Urinary bladder (tissue), 4 donors: ENCODE results near the gene BICD1. TPM values are rescaled to one million over a fixed set of nuclear protein-coding genes. Genes with fewer than 3 reads are reported as not detected.
"Not testable (repeated sequence)": the region's sequence is repeated elsewhere in the genome, so short reads cannot be mapped to it uniquely, and the experiment has no call there.

ENCODE experiments used
- DNase-seq: peaks from one replicate; pipeline ENCODE4 v3.0.0-alpha.2; 2015; ENCODE audit errors: extremely low spot score
- H3K27ac ChIP-seq: one replicate; pipeline ENCODE4 v1.5.1; 2013; ENCODE audit warnings: low read depth, mild to moderate bottlenecking, moderate library complexity
- H3K36me3 ChIP-seq: one replicate; pipeline ENCODE4 v1.6.1; 2013; ENCODE audit warnings: mild to moderate bottlenecking, moderate library complexity; ENCODE audit not compliant: insufficient read depth
- H3K4me1 ChIP-seq: one replicate; pipeline ENCODE4 v1.6.1; 2013; ENCODE audit warnings: mild to moderate bottlenecking, moderate library complexity; ENCODE audit not compliant: insufficient read depth
- H3K4me3 ChIP-seq: one replicate; pipeline ENCODE4 v1.5.1; 2013; ENCODE audit warnings: low read depth, low read length
- WGBS: extraction: QIAGEN DNeasy Blood & Tissue Kit; methylation state at CpG from one replicate; pipeline ENCODE4 v1.1.7; 2013; 5-methylcytosine and 5-hydroxymethylcytosine counted together
- polyA plus RNA-seq: library from polyadenylated mRNA; stranded (reverse); fragments of 200-250 nt; gene quantifications from one replicate; pipeline ENCODE4 v1.2.3, GENCODE V29; 2013
- total RNA-seq: library from RNA; depleted of rRNA; stranded (reverse); fragments of >200 nt; gene quantifications from one replicate; pipeline ENCODE4 v1.2.3, GENCODE V29; 2014
- donor health status: healthy with polysubstance abuse.
- donor health status: healthy.

Gene BICD1
- total and polyA plus RNA-seq, 2 donors, result 8.8 to 38.1 TPM

DNA sequence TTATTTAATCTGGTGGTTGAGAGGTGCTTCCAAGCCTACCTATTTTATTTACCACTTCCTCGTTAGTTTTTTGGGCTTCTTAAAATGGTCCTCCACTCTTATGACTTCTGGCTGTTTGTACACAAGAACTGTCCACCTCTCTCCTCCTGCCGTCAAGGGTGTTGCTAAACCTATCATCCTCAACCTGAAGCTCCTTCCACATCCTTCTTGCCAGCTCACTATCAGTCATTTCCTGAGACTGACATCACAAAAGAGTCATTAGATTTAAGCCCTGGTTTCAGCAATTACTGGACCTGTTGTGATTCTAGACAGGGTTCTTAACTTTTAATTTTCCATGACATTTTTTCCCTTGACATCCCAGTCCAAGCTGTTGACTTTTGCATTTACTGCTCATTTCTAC lies 91.9 kb downstream of the BICD1 start:
- Histone ChIP-seq H3K4me1 (no peaks in the 10 kb centered on the region), H3K27ac (no peak overlapping the region), H3K4me3 (no peak overlapping the region), H3K36me3 (no peaks in the 10 kb centered on the region)
- DNase-seq, result no peak
- WGBS, result 94% methylated on average over 2 of the region's 2 CpGs

DNA sequence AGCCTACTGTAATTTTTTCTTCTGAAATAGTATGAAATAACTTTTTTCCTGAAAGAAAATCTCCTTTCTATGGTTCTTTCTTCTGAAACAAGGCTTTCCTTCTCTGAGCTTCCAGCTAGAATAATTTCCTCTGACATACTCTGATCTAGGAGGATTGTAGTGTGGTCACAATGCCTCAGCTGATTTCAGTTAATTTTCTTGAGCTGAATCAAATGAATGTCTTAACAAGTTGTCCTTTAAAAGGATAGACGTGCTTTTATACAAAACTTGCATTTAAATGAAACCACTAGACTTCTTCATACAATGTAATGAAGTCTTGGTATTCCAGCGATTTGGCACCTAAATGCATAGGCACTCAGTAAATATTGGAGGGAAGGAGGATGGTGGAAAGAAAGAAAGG lies 94.4 kb downstream of the BICD1 start:
- DNase-seq, result no peak
- Histone ChIP-seq H3K27ac (no peak overlapping the region), H3K36me3 (no peaks in the 10 kb centered on the region), H3K4me1 (no peaks in the 10 kb centered on the region), H3K4me3 (no peak overlapping the region)
- WGBS, result 82% methylated on average over 2 of the region's 2 CpGs

DNA sequence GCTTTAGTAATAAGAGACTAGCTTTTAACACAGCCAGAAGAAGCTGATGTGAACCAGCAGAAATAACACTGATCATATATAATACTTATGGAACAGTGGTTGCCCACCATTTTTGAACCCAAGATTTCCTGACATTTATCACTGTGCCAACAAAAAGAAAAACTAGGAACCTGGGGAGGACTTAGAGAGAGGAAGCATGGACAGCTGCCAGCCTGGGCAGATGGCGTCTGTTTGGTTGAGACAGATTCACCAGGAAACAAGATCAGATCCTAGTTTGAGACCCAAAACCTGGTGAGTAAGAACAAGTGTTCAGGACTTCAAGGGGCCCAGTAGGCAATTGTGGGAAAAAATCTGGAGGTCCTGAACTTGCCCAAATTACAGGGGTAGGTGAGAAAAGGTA lies 95.3 kb downstream of the BICD1 start:
- WGBS, result 84% methylated on average over 1 of the region's 1 CpG
- DNase-seq, result no peak

GRCh38 chr12:32205731-32206130 lies 99.1 kb downstream of the BICD1 start:
- Histone ChIP-seq H3K36me3 (no peaks in the 10 kb centered on the region), H3K27ac (no peak overlapping the region), H3K4me1 (no peaks in the 10 kb centered on the region), H3K4me3 (no peak overlapping the region)
- 97% methylated on average over 3 of the region's 3 CpGs for WGBS
- no peak for DNase-seq

More for the DNA sequence above, 95.3 kb downstream of the BICD1 start:
- no peak overlapping the region for H3K4me3 ChIP-seq
- no peak overlapping the region for H3K27ac ChIP-seq
- H3K36me3 ChIP-seq, result no peaks in the 10 kb centered on the region
- H3K4me1 ChIP-seq, result no peaks in the 10 kb centered on the region

DNA sequence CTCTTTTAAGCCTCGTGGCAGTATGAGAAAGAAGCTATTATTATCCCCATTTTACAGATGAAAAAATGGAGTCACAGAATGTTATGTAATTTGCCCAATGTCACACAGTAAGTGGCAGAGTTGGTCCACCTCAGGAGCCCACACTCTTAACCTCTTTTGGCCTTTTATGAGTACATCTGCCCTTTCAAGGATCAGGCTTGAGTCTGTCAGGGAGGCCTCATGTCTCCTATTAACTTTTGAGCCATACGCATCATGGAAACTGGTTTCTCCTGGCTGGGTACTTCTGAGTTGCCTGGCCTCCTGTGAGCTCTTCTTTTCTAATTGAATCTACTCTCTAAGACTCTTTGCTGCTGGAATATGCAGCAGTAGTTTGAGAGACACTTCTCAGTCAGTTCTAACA lies 101.7 kb downstream of the BICD1 start:
- Histone ChIP-seq H3K4me1 (no peaks in the 10 kb centered on the region), H3K4me3 (no peak overlapping the region), H3K36me3 (no peaks in the 10 kb centered on the region), H3K27ac (no peak overlapping the region)
- 83% methylated on average over 2 of the region's 2 CpGs for WGBS
- DNase-seq, result no peak

GRCh38 chr12:32211066-32211899 lies 104.6 kb downstream of the BICD1 start:
- Histone ChIP-seq H3K27ac (no peak overlapping the region), H3K4me1 (no peaks in the 10 kb centered on the region), H3K36me3 (no peaks in the 10 kb centered on the region), H3K4me3 (no peak overlapping the region)
- WGBS, result 64% methylated on average over 2 of the region's 2 CpGs
- no peak for DNase-seq

GRCh38 chr12:32211900-32212156 lies 105.2 kb downstream of the BICD1 start:
- Histone ChIP-seq H3K36me3 (no peaks in the 10 kb centered on the region), H3K4me1 (no peaks in the 10 kb centered on the region), H3K27ac (no peak overlapping the region), H3K4me3 (no peak overlapping the region)
- DNase-seq, result no peak
- 80% methylated on average over 2 of the region's 2 CpGs for WGBS

DNA sequence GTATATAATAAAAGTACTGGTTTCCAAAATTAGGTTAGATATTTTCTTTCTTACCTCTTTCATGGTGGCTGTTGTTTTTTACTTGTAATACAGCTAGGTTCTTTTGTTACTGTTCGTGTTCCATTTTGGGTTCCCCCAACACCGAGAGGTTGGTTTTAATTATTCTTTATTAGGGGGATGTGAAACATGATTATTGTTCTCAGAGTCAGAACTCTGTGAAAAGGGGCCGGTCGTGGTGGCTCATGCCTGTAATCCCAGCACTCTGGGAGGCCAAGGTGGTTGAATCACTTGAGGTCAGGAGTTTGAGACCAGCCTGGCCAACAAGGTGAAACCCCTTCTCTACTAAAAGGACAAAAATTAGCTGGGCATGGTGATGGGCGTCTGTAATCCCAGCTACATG lies 108.1 kb downstream of the BICD1 start:
- Histone ChIP-seq H3K4me3 (no peak overlapping the region), H3K27ac (no peak overlapping the region), H3K36me3 (no peaks in the 10 kb centered on the region), H3K4me1 (no peaks in the 10 kb centered on the region)
- DNase-seq, result no peak
- WGBS, result 96% methylated on average over 5 of the region's 5 CpGs

- Histone ChIP-seq H3K4me3 (no peak overlapping the region), H3K27ac (no peak overlapping the region), H3K36me3 (no peaks in the 10 kb centered on the region), H3K4me1 (no peaks in the 10 kb centered on the region)
- WGBS, result 85% methylated on average over 10 of the region's 10 CpGs
- DNase-seq, result no peak
Observed at GRCh38 chr12:32217354-32218310, 111.0 kb downstream of the BICD1 start.

DNA sequence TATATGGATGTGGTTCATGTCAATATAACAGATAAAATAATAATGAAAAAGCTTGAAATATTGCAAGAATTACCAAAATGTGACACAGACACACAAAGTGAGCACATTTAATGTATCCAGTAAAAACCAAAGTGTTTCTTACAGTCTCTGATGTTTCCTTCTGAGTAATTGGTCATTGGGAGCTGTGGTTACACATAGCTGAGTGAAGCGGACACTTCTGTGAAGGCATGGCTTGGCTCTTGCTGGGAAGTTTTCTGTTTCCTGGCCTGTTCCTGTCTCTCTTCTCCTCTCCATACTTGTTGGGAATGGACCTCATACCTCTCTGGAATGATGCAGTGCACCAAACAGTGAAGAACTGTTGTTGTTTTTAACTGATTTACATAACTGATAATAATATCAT lies 117.3 kb downstream of the BICD1 start:
- no peak overlapping the region for H3K27ac ChIP-seq

GRCh38 chr12:32226768-32227167 lies 120.1 kb downstream of the BICD1 start:
- H3K4me1 ChIP-seq, result no peaks in the 10 kb centered on the region
- H3K4me3 ChIP-seq, result no peak overlapping the region
- DNase-seq, result no peak
- H3K27ac ChIP-seq, result no peak overlapping the region
- H3K36me3 ChIP-seq, result no peaks in the 10 kb centered on the region
- WGBS, result 86% methylated on average over 5 of the region's 5 CpGs

More for the DNA sequence above, 117.3 kb downstream of the BICD1 start:
- no peaks in the 10 kb centered on the region for H3K4me1 ChIP-seq
- no peak for DNase-seq
- no peak overlapping the region for H3K4me3 ChIP-seq
- no peaks in the 10 kb centered on the region for H3K36me3 ChIP-seq
- WGBS, result 98% methylated on average over 1 of the region's 1 CpG

- no peak for DNase-seq
- no peak overlapping the region for H3K27ac ChIP-seq
- 86% methylated on average over 4 of the region's 4 CpGs for WGBS
- H3K36me3 ChIP-seq, result no peaks in the 10 kb centered on the region
- no peaks in the 10 kb centered on the region for H3K4me1 ChIP-seq
- no peak overlapping the region for H3K4me3 ChIP-seq
Observed at GRCh38 chr12:32229971-32230612, 123.4 kb downstream of the BICD1 start.

DNA sequence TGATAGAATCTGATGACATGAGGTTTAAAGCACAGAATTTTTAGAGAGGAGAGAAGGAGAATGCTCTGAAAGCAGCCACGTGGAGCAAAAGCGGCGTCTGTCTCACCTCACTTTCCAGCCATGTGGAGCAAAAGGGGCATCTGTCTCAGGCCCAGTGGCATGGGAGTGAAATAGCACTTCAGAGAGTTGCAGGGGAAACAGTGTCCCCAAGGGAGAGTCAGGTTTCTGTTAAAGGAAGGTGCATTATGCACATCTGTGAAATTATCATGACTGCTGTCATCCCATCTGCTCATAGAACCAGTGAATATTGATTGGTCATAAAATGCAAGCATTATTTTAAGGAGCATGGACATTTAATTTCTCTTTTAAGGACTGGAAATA lies 124.0 kb downstream of the BICD1 start:
- no peaks in the 10 kb centered on the region for H3K4me1 ChIP-seq
- WGBS, result 82% methylated on average over 3 of the region's 3 CpGs
- DNase-seq, result no peak
- no peak overlapping the region for H3K4me3 ChIP-seq
- no peaks in the 10 kb centered on the region for H3K36me3 ChIP-seq
- no peak overlapping the region for H3K27ac ChIP-seq

GRCh38 chr12:32231361-32231760 lies 124.7 kb downstream of the BICD1 start:
- not testable (repeated sequence) for DNase-seq, H3K36me3 ChIP-seq, H3K4me3 ChIP-seq, H3K27ac ChIP-seq, H3K4me1 ChIP-seq
- over 99% methylated on average over 2 of the region's 2 CpGs for WGBS
